GM18508 (cell line): ENCODE results near the gene CELF6.

Source experiments
- ATAC-seq: cut with Tn5 transposase; IDR thresholded peaks from one replicate; pipeline ENCODE4 v1.9.1; 2021; ENCODE audit warnings: moderate number of reproducible peaks; ENCODE audit not compliant: insufficient read depth, unreplicated experiment

The CELF6 gene

DNA sequence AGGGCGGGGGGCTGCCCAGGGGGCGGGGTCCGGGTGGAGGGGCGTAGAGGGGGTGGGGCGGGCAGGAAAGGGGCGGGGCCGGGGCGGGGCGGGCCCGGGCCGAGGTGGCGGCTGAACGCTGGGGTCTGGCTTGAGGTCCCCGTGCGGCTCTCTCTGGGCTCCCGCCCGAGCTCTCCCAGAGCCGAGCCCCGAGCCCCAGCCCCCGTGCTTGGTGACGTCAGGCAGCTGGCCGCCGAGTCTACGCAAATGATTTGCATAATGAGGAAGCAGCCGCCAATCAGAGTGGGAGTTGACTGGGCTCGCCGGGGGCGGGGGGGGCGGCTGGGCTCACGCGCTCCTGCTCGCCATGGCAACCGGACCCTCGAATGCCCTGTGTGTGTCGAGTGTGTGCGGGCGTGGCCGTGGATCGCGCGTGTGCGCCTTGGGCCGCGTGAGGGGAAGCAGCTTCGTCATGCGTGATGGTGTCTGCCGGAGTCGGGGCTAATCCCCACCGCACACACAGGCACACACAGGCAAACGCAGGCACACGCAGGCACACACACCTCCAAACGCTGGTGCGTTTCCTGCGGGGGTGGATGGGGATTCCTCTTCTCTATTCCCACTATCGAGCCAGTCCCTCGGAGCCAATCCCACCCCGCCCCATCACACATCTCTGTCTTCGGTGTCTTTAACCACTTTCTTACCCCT is at the start of gene CELF6:
TSS of gene CELF6 (minus strand) at position 173 of the 687 bp plus-strand sequence. CDS start 283 bp downstream, outside the sequence.
- ATAC-seq, result no peak

DNA sequence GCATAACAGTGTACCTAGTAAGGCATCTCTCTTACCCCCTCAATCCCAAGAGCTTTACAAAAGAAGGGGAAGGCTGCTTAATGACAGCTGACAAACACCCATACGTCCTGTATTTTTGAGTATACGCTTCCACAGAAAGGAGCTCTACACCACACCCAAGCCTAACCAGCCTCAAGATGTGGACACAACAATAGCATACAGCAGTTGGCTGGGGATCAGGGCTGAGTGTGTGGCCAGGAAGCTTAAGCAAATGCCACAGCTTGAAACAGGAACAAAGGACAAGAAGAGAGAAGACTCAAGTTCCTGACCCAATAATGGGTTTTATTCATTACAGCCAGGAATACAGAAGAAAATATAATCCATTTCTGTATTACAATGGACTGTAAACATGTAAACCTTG is 48.9 kb upstream of the CELF6 start:
- ATAC-seq, result no peak

DNA sequence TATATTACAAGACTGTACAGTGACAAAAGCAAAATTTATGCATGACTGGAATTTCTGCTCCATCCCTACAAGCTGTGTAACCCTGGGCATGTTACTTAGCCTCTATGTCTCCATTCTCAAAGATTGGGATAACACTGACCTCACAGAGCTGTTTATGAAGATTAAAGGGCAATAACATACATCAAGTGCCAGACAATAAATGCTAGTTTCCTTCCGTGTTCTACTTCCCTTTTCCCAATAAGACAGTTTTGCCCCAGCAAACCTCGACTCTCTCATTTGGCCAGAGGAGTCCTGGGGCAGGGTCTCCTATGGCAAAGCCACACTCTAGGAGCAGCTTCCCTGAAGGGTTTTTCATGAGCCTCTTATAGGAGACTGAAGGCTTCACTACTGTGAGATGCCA is 48.4 kb upstream of the CELF6 start:
- ATAC-seq, result no peak

DNA sequence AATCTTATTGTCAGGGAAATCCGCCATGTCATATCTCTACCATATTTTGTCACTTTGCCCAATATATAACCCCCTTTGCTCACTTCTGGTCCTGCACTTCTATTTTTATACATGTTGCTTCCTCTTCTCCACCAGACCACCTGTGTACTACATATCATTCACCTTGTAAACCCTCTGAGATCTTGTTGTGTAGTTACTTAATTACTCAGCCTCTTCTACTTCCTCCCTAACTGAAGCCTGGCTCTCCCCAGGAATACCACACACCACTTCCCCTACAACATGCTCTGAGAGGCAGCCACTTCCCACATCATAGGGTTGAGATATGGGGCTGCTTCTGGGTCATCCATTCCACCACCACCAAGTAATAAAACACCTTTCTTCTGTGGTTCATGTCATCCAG is 45.9 kb upstream of the CELF6 start:
- peak; percentile 82 for ATAC-seq

DNA sequence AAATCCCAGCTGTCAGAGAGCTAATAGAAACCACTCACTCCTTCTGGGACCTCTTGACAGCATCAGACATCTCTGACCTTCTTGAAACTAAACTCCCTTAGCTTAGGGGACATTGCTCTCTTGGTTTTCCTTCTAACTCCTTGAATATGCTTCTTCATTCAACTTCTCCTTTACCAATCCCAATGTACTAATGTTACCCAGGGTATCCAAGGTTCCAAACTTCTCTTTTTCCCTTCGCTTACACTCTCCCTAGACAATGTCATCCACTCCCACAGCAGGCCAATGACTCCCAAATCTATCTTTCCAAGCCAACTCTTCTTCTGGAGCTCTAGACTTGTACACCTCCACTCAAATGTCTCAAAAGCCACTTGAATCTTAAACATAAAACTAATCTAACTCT is 41.2 kb upstream of the CELF6 start:
- no peak for ATAC-seq

DNA sequence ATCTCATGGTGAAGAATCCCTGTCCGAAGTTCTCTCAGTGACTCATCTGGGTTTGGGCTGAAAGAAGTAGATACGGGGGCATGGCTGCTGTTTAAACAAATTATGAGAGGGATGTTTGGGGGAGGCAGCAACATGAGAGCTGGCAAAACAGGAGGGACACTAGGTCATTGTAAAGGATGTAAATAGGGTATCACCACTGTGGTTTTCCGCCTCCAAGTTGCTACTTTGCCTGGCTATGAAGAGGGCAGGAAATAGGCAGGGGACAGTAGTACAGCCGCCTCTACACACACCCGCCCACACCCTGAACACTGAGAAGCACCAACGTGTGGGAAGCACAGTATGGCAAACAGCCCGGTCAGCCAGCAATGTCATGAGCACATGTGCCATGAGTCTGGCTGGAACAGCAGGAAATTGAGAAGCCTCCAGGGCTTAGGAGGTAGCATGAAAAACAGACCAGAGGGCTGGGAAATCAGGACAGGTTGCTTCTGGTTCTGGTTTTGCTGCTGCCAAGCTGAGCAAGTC is 38.8 kb upstream of the CELF6 start:
- ATAC-seq, result no peak

DNA sequence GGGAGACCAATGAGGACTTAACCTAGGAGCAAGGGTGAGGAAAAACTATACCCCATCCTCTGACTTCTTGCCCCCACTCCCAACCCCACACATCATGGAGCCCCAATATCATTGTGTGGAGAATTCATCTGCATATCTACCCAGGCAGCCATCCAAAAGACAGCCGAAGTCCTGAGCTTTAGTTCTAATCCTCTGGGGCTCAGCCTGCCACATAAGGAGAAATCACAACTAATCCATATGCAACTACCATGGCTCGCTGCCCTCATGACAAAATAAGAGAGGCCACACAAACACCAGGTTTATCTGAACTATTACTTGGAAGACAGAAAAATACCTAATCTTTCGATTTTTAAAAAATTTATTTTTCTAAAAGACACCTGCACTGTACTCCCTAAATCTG is 38.2 kb upstream of the CELF6 start:
- ATAC-seq, result no peak

DNA sequence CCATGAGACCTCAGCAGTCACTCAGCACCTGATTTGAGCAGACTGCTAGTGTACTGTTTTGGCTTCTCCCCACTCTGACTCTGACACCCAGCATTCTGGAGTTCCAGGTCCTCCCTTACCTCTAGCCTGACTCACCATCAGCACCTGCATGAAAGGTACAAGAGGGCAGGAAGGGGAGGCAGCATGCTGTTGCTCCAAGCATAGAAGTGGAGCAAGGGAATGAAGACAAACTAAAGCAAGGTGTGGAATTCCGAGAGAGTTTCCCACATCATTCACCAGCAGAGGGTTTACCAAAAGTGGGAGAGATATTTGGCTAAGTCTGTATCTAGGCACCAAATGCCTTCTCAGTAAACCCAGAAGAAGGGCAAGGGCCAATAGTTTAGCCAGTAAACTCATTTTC is 34.5 kb upstream of the CELF6 start:
- ATAC-seq, result no peak

DNA sequence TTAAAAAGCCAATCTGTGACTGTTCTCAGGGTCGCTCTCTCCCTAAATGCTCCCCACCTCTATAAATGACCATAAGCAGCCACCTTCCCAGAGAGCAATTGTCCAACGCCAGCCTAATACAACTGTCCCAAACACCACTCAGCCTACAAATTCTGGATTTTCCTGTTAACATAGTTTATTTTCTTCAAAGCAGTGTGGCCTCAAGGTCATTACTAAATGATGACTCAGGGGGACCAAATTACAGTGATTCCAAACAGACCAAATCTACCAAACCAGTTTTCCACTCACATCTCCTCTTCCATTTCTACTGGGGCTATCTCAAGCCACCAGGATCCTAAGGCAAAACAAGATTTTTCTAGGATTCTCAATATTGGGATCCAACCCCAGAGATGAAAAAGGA is 33.3 kb upstream of the CELF6 start:
- no peak for ATAC-seq

DNA sequence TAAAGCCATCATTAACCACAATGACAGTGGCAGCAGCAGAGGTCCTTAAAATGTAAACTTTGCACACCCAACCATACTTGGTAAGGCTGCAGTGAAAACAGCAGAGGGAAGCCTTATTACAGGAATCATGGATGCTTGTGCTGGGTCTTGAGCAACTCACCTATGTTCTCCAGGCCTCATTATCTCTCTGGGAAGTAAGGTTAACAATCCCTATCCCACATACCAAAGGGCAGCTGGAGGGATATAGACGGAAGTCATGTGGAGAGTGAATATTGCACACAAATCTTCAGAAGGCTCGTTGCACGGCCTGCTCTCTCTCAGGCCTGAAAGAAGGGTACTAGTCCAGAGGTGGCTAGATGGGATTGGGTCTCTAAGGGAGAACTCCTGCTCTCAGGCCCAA is 25.8 kb upstream of the CELF6 start:
- no peak for ATAC-seq

DNA sequence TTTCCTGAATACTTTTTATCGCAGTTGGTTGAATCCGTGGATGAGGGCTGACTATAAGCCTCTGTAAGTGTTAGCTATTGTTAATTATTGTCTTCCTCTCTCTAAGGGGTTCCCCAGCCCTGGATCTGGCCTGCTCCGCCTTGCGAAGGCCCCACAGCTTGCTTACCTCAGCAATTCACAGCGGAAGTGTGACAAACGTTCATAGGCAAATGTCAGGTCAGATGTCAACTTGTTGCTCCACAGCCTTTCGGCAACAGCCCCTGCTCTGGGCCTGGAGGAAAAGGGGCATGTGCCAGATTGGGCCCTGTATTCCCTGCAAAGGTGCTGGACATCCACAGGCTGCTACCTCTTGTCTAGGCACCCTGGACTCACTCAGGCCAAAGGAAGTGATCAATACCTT is 25.3 kb upstream of the CELF6 start:
- ATAC-seq, result no peak

DNA sequence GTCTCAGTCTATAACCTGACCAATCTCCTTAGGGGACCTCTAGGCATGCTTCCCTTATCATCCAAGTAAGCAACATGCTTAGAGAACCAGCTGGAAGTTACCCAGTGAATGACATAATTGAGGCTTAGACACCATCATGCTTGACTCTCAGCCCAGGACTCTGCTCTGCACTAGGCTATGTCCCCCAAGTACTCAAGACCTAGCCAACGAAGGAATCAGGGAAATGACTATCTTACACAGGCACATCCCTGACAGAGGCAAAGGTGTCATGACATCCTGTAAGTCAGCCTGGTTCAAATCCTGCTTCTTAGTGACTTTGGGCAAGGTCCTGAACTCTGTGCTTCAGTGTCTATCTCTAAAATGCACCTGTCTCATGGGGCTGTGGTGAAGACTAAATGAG is 24.6 kb upstream of the CELF6 start:
- ATAC-seq, result no peak

DNA sequence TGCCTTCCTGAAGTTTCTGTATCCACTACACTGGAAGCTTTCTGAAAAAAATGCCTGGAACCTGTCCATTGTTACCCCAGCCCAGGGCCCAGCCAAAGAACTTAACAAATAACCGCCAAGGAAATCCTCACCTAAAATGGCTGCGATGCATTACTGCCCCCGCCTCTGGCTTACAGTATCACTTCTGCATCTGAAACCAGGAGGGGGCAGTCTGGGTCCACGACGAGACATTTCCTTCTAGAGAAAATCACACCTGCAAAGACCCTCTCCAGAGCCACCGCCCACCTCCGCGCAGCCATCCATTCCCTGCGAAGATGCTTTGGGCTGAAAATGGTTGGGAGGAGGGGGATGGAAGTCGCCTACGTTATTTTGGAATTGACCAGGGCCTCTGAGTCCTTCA is 22.4 kb upstream of the CELF6 start:
- no peak for ATAC-seq

DNA sequence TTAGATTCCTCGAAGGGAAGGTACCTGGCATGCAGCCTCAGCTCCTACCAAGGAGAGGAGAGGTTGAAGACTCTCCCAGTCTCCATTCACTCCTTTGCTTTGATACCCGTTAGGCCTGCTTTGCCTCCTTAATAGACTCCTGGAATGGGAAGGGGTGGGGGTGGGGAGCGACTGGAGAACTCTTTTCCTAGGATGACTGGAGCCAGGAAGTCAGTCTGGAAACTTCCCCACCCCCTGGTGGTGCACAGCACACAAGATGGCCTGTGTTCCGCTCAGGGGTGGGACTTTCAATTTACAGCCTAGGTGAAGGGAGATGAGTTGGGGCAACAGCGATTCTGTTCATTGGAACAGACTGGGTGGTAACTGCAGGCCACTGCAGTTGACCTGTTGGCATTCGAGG is 21.4 kb upstream of the CELF6 start:
- no peak for ATAC-seq

DNA sequence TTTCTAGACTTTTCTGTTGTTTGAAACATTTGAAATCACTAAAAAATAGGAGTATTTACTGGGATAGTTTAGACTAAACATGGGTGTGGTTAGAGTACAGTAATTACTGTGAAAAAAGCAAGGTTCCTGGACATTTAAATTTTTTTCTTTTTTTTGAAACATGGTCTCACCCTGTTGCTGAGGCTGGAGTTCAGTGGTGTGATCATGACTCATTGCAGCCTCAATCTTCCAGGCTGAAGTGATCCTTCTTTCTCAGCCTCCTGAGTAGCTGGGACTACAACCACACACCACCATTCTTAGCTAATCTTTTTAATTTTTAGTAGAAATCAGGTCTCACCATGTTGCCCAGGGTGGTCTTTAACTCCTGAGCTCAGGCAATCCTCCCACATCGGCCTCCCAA is 20.4 kb upstream of the CELF6 start:
- ATAC-seq, result no peak

DNA sequence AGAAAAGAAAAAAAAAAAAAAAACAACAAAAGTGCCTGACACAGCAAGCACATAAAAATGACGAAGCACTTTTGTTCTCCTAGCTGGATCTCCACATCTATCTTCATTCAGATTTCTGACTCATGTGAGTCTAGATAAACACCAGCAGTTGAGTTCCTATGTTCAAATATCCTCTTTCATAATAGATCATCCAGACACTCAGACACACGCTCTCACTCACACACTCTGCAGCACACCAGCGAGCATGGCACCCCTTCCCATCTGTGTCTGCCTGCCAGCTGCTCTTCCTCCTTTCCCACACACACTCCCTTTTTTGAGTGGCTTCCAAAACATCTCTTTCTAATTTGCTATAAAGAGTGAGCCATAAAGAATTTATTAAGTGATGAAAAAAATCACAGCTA is 19.8 kb upstream of the CELF6 start:
- ATAC-seq, result no peak

DNA sequence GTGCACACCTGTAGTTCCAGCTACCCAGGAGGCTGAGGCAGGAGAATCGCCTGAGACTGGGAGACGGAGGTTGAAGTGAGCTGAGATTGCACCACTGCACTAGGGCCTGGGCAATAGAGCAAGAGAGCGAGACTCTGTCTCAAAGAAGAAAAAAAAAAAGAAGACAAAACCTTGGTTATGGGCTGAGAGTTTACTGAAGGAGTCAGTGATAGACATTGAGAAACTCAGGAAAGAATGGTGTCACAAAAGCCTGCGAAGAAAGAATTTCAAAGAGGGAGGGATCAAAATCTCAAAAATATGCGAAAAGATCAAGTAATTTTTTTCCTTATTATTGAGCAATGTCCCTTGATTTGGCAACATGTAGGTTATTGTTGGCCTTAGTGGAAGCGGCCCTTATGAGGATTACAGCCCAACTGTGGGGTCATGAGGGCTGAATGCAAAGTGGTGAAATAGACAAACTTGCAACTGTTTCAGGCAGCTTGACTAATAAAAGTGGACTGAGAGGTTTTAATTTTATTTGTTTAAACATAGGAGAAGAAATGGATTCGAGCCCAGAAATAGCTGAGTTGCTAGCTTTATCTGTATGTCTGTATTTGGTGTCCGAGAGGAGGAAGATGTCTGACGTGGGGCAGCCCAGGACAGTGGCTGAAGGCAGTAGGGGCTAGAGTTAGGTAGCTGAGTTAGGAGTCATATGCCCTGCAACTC is 18.8 kb upstream of the CELF6 start:
- no peak for ATAC-seq

DNA sequence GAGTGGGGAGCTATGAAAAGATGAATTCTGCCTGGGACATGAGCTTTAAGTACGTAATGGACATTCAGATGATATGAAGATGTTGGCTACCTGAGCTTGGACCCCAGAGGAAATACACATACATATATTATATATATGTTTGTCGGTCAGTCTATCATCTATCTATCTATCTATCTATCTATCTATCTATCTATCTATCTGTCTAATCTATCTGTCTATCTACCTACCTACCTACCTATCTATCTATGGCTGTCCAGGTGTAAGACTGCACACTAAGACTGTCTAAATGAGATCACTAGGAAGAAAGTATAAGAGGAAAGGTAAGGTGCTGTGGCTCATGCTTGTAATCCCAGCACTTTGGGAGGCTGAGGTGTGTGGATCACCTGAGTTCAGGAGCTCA is 18.2 kb upstream of the CELF6 start:
- no peak for ATAC-seq

DNA sequence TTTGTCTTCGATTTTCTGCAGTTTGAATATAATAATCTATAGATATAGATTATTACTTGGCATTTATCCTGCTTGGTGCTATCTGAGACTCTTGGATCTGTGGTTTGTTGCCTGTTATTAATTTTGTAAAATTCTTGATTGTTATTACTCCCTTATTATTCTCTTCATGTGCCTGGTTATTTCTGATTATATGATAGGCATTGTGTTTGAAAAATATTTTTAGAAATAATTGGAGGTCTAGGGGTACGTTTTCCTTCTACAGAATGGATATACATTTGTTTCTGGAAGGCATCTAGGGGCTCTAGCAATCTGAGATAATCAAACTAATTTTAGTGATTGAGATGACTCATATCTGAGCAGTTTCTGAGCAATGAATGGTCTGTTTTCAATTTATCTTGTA is 14.9 kb upstream of the CELF6 start:
- no peak for ATAC-seq

DNA sequence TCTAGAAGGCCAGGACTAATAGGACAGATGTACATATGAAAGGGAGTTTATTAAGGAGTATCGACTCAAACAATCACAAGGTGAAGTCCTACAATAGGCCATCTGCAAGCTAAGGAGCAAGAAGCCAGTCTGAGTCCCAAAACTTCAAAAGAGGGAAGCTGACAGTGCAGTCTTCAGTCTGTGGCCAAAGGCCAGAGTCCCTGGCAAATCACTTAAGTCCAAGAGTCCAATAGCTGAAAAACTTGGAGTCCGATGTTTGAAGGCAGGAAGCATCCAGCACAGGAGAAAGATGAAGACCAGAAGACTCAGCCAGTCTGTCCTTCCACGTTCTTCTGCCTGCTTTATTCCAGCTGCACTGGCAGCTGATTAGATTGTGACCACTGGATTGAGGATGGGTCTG is 11.1 kb upstream of the CELF6 start:
- no peak for ATAC-seq

DNA sequence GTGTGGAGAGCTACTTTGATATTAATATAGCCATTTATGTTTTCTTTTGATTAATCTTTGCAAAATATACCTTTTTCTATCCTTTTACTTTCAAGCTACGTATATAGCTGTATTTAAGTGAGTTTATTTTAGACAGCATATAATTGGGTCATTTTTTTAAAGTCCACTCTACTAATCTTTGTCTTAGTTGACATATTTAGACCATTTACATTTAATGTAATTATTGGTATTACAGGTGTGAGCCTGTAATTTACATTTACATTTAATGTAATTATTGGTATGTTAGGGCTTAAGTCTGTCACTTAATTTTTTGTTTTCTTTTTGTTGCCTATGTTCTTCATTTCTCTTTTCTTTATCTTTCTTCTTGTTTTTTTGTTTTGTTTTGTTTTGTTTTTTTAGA is 3.8 kb upstream of the CELF6 start:
- ATAC-seq, result no peak

DNA sequence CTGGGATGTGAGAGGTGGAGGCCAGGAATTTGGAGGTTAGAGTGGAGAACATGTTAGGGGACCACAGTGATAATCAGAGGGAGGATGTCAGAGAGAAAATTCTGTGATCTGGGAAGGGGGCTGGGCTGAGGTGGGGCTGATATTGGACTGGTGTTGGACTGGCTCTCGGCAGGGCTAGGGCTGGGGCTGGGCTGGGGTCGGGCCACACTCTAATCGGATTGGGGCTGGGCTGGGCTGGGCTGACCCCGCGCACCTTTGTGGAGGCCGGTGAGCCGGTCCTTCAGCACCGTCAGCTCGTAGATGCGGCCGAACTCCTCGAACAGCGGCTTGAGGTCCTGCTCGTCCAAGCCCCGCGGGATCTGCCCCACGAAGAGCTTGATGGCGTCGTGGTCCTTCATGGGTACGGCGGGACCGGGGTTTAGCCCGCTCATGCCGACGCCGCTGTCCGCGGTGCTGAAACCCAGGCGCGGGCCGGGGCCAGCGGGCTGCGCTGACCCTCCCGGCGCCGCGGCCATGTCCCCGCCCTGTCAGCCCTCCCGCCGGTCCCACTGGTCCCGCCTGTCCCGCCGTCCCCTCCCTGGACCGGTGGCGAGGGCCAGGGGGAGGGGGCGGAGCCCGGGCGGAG is 485 bp downstream of the CELF6 start:
- ATAC-seq, result no peak
